Suprapubic skin (tissue), 4 donors: ENCODE measurements around the gene ALLC.

Experiments
- EP300 ChIP-seq: sonication (generic); formaldehyde crosslinking; IDR thresholded peaks from one replicate; pipeline ENCODE4 v1.6.1; 2017; ENCODE audit warnings: antibody characterized with exemption
- POLR2A ChIP-seq, 2 donors: fragments of 450-650 bp; IDR thresholded peaks; one replicate each; pipeline ENCODE4 v1.6.1; 2017; ENCODE audit warnings: antibody characterized with exemption in 2 of 2, mild to moderate bottlenecking in 2 of 2, moderate library complexity in 2 of 2
- POLR2AphosphoS5 ChIP-seq, 3 donors: sonication (generic); formaldehyde crosslinking; IDR thresholded peaks; one replicate each; pipeline ENCODE4 v1.6.1; 2017; ENCODE audit warnings: antibody characterized with exemption in 3 of 3
- TF ChIP-seq, protein P1 (sequence below), 2 donors: fragments of 200-600 bp in 1 of 2; fragments of 450-650 bp in 1 of 2; sonication (generic) in 1 of 2; IDR thresholded peaks; one replicate each; pipeline ENCODE4 v1.5.1; 2016 to 2019; ENCODE audit warnings: antibody characterized with exemption in 2 of 2, mild to moderate bottlenecking in 1 of 2, moderate library complexity in 1 of 2

DNA sequence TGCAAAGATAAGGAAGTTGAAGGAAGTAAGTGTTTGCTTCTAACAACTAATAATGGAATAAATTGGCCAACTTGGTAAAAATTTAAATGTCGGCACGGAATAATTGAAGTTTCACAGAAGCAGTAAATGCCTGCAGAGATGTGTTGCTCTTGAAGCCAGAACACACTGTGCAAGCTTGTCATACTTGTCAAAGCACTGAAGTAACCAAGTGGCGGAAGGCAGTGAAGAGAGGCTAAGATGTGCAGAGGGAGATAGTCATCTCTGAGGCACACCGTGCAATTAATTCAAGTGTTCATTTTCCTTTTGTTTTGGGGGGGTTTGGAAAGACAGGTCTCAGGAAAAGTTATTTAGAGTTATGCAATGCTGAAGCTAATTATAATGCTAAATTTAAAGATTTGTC, 50.6 kb downstream of the ALLC start:
- TF ChIP-seq, protein P1, sequence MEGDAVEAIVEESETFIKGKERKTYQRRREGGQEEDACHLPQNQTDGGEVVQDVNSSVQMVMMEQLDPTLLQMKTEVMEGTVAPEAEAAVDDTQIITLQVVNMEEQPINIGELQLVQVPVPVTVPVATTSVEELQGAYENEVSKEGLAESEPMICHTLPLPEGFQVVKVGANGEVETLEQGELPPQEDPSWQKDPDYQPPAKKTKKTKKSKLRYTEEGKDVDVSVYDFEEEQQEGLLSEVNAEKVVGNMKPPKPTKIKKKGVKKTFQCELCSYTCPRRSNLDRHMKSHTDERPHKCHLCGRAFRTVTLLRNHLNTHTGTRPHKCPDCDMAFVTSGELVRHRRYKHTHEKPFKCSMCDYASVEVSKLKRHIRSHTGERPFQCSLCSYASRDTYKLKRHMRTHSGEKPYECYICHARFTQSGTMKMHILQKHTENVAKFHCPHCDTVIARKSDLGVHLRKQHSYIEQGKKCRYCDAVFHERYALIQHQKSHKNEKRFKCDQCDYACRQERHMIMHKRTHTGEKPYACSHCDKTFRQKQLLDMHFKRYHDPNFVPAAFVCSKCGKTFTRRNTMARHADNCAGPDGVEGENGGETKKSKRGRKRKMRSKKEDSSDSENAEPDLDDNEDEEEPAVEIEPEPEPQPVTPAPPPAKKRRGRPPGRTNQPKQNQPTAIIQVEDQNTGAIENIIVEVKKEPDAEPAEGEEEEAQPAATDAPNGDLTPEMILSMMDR (IDR thresholded peaks at IDR 0.05), result no peak
- TF ChIP-seq POLR2A (IDR thresholded peaks at IDR 0.05), result no peak
- no peak for TF ChIP-seq EP300
- TF ChIP-seq POLR2AphosphoS5 (IDR thresholded peaks at IDR 0.05), result no peak
